Measurements from ENCODE around the gene GRAP. TPM values are rescaled to one million over a fixed set of nuclear protein-coding genes. Genes with fewer than 3 reads are reported as not detected.

GRAP gene
- total RNA-seq, 1 experiment from 2014 or later = 0.21 TPM

- intact Hi-C loops (cut with micrococcal nuclease; ENCODE audit: unreplicated experiment) (no loop called here), in situ Hi-C loops (cut with HindIII; ENCODE audit: low pct_unique_long_range_greater_than_20kb, low sequenced_read_pairs) (no loop called here)
- no peaks in the 10 kb centered on the region for H3K36me3 ChIP-seq (ENCODE audit: control insufficient read depth, insufficient read depth, low read length)
- TF ChIP-seq POLR2AphosphoS5 (IDR thresholded peaks at IDR 0.05; ENCODE audit: low read depth, low read length) = no peak
- no peak for TF ChIP-seq CTCF (IDR thresholded peaks at IDR 0.05)
- no peak for TF ChIP-seq REST (IDR thresholded peaks at IDR 0.05; ENCODE audit: insufficient read depth in 1 of 2, low read depth in 2 of 2, low read length in 1 of 2)
- TF ChIP-seq TCF7L2 (IDR thresholded peaks at IDR 0.05; ENCODE audit: low read depth, low read length) = no peak
- TF ChIP-seq SIN3A (IDR thresholded peaks at IDR 0.05; ENCODE audit: borderline replicate concordance, insufficient read depth, low read depth, low read length) = no peak
- no peak overlapping the region for H3K4me3 ChIP-seq (ENCODE audit: low read depth in 2 of 2, low read length in 2 of 2)
- DNase-seq (ENCODE audit: low read depth, low spot score) (no peak), ATAC-seq (no peak)
- no peak overlapping the region for H3K27ac ChIP-seq (ENCODE audit: low read length)
- BruUV-seq (replicated peaks) = no TSS peak
- CTCF ChIA-PET = no interaction called here
- no peaks in the 10 kb centered on the region for H3K9me3 ChIP-seq (ENCODE audit: control insufficient read depth, insufficient read depth, low read depth, low read length)
- peaks cover 16% of the 10 kb centered on the region for H3K4me1 ChIP-seq (ENCODE audit: control insufficient read depth, insufficient read depth, low read length)
- H3K27me3 ChIP-seq (ENCODE audit: control insufficient read depth, insufficient read depth, low read length) = no peaks in the 10 kb centered on the region
- POLR2A ChIA-PET = no interaction called here
Observed at GRCh38 chr17:18981335-18981641, 65.5 kb downstream of the GRAP start.

- Histone ChIP-seq H3K27me3 (ENCODE audit: control insufficient read depth, insufficient read depth, low read length) (no peaks in the 10 kb centered on the region), H3K4me3 (ENCODE audit: low read depth in 2 of 2, low read length in 2 of 2) (no peak overlapping the region), H3K4me1 (ENCODE audit: control insufficient read depth, insufficient read depth, low read length) (peaks cover 16% of the 10 kb centered on the region), H3K36me3 (ENCODE audit: control insufficient read depth, insufficient read depth, low read length) (no peaks in the 10 kb centered on the region), H3K27ac (ENCODE audit: low read length) (no peak overlapping the region), H3K9me3 (ENCODE audit: control insufficient read depth, insufficient read depth, low read depth, low read length) (no peaks in the 10 kb centered on the region)
- no TSS peak for BruUV-seq (replicated peaks)
- no peak for TF ChIP-seq TCF7L2 (IDR thresholded peaks at IDR 0.05; ENCODE audit: low read depth, low read length)
- no peak for TF ChIP-seq REST (IDR thresholded peaks at IDR 0.05; ENCODE audit: insufficient read depth in 1 of 2, low read depth in 2 of 2, low read length in 1 of 2)
- no peak for TF ChIP-seq POLR2AphosphoS5 (IDR thresholded peaks at IDR 0.05; ENCODE audit: low read depth, low read length)
- no peak for TF ChIP-seq SIN3A (IDR thresholded peaks at IDR 0.05; ENCODE audit: borderline replicate concordance, insufficient read depth, low read depth, low read length)
- TF ChIP-seq CTCF (IDR thresholded peaks at IDR 0.05) = no peak
- CTCF ChIA-PET = no interaction called here
- intact Hi-C loops (cut with micrococcal nuclease; ENCODE audit: unreplicated experiment) = no loop called here
- POLR2A ChIA-PET = no interaction called here
- in situ Hi-C loops (cut with HindIII; ENCODE audit: low pct_unique_long_range_greater_than_20kb, low sequenced_read_pairs) = no loop called here
- DNase-seq (ENCODE audit: low read depth, low spot score) (no peak), ATAC-seq (no peak)
Observed at GRCh38 chr17:18980682-18981334, 65.9 kb downstream of the GRAP start.

Data from Panc1 (cell line).